H1 (cell line): ENCODE results near the gene ATXN1L. TPM values are rescaled to one million over a fixed set of nuclear protein-coding genes. Genes with fewer than 3 reads are reported as not detected.

Source experiments
- BACH1 ChIP-seq: IDR thresholded peaks from 2 replicates; pipeline ENCODE4 v1.6.1; 2012; ENCODE audit warnings: low read length, improper control_type of control experiment
- CHD1 ChIP-seq: IDR thresholded peaks from 2 replicates; pipeline ENCODE4 v1.6.1; 2012; ENCODE audit warnings: low read depth, low read length, improper control_type of control experiment
- SUZ12 ChIP-seq: fragments of 200-600 bp; sonication (generic); IDR thresholded peaks from 2 replicates; pipeline ENCODE4 v1.6.1; 2012; ENCODE audit warnings: mild to moderate bottlenecking, inconsistent platforms, low read length, moderate library complexity, mixed read lengths
- polyA plus RNA-seq, 7 experiments: library from polyadenylated mRNA; depleted of rRNA in 3 of 7; stranded (reverse) in 5 of 7; unstranded in 2 of 7; fragments of >200 nt in 5 of 7; fragments of 200-250 nt in 2 of 7; gene quantifications; 1 replicate in 5 of 7; 2 replicates in 1 of 7; 4 replicates in 1 of 7; pipeline versions ENCODE4 v1.2.1 to v1.2.3, GENCODE V29; 2011 to 2013; ENCODE audit warnings: missing spikeins in 2 of 7, mixed read lengths in 2 of 7
- total RNA-seq: library from RNA; stranded (reverse); fragmentation: NEBNext Ultra II Directional; extraction: Animal tissue kit (Norgen Biotek cat#: 25700); gene quantifications from 2 replicates; pipeline ENCODE4 v1.2.1, GENCODE V29; 2021

The ATXN1L gene
- total and polyA plus RNA-seq, 2 of the 8 experiments (the other 6 are each of a cell fraction or from before 2014, with no cell fraction given) = 12.1 to 23.8 TPM

DNA sequence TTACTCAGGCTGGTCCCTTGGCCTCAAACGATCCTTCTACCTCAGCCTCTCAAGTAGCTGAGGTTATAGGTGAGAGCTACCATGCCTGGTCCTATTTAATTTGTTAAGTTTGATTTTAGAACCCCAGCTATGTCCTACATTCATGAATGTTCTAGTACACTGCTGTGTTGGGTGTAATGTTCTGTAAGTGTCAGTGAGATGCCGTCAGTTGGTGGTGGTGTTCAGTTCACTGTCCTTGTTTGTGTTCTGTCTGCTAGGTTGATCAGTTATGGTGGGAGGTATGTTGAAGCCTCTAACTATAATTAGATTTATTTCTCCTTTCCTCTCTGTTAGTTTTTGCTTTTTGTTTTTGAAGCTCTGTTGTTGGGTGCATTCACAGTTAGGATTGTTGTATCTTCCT lies 57.8 kb downstream of the ATXN1L start (continued):
- no peak for TF ChIP-seq BACH1
- no peak for TF ChIP-seq SUZ12
- no peak for TF ChIP-seq CHD1
